NCI-H2196 treated with DMSO at 0.1 percent for 48 hours (cell line): ENCODE results near the gene ZNF462.

ENCODE experiments used
- DNase-seq: peaks from one replicate; lab custom pipeline; 2025; ENCODE audit not compliant: unreplicated experiment; lab: John Stamatoyannopoulos, UW

ZNF462 gene

DNA sequence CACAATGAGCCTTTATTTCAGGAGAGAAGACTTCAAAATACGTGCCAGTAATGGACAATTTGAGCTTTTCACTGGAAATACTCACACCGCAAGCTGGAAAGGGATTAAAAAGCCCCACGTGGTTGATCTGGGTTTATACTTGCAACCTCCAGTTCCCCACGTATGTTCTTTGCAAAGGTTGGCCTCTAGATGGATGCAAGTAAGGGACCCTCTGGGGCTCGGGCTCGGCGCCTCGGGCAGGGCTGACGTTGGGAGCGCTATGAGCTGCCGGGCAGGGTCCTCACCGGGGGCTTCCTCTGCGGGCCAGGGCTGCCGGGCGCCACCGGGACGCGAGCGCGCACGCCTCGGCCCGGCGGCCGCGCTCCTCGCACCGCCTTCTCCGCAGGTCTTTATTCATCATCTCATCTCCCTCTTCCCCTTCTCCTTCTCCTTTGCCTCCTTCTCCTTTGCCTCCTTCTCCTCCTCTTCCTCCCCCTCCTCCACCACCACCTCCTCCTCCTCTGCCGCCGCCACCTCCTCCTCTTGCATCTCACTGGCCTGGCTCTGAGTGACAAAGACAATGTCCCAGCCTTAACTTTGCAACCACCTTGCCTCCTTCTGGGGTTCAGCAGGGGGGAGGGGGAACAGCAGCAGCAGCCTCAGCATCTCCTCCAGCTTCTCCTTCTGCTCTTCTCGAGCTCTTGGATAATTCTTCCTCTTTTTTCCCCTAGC lies 701 bp upstream of the ZNF462 start:
- DNase-seq, result no peak

- no peak for DNase-seq
These were observed 1.6 kb downstream of the ZNF462 start for GRCh38 chr9:106864373-106865143.

GRCh38 chr9:106866243-106866642 lies 3.3 kb downstream of the ZNF462 start:
- no peak for DNase-seq

DNA sequence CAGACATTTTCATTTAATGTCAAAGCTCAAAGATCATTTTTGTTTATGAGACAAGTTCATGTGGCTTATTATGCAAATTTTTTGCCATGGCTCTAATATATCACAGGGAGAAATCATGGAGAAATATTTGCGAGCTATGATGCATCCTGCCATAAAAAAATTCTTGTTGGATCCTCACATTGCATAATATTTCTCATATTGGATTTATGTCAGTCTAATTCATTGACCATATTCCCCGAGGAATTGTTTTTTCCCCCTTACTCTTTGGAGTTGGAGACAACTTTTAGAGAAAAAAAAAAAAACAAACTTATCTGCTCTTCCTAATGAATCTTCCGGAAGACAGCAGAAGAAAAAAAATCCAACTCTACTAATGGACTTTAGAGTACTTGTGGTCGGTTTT lies 4.3 kb downstream of the ZNF462 start:
- DNase-seq, result no peak

DNA sequence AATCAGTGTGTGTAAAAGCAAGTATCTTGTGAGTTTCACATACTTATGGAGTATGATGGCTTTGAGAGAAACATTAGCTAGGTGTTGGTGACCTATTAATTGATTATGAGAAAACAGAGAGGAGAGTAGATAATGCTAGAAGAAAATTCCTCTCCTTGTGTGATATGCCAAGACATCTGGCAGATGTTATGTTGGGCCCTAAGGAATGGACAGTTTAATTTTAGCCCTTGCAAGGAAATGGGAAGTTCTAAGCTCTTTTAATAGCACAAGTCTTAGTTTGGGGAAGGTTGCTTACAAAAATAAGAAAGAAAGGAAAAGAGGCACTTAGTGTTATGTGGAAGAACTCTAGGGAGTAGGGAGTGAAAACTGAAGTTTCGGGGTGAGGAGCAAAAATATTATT lies 5.1 kb downstream of the ZNF462 start:
- DNase-seq, result no peak

DNA sequence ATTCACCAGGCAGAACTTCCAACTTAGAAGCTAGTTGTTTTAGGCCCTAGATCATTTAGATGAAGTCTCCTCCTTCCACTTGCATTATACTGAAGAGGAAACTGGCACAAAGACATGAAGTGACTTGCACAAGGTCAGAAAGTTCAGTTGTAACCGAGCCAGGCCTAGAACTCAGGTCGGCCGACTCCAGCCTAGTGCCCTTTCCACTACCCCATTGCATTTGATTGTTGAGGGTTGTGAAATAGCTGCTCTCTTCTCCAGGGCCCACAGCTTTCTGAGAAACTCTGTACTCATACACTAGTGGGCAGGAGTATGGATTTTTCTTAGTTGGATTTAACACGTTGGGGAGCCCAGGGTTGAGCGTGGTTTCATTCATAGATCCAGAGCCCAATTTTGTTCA lies 5.6 kb downstream of the ZNF462 start:
- DNase-seq, result no peak

DNA sequence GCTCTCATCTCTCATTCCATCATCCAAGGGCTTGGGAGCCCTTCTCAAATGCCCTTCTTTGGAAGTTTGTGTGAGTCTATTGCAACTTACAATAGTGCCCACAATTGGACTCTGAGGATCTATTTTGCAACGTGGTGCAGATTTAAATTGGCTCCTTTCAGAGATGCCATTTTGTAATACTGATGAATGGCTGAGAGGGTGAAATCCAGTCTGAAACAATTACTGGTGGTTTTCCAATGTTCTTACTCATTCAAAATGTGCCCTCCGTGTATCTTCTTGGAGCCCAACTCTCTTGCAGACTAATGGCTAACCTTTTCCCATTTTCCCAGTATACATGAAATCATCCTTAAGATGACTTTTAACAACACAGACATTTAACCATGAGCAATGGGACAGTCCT lies 6.1 kb downstream of the ZNF462 start:
- no peak for DNase-seq

DNA sequence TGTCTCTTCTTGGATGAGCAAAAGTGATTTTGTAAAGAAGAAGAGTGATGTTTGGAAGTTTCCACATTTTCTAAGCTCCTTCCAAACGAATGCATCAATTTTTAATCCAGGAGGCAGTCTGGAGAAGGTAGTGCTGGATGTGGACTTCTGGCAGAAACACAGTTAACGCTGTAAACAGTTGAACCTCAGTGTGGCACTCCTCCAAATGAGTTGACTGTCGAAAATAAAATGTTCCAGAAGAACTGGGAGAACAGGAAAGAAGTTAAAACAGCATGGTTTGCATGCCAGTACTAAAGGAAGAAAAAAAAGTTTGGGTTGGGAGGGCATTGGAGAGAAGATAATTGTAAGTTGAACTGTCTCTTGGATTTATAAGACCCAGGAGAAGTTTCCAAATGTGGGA lies 6.5 kb downstream of the ZNF462 start:
- DNase-seq, result no peak

GRCh38 chr9:106872641-106873040 lies 9.7 kb downstream of the ZNF462 start:
- no peak for DNase-seq

DNA sequence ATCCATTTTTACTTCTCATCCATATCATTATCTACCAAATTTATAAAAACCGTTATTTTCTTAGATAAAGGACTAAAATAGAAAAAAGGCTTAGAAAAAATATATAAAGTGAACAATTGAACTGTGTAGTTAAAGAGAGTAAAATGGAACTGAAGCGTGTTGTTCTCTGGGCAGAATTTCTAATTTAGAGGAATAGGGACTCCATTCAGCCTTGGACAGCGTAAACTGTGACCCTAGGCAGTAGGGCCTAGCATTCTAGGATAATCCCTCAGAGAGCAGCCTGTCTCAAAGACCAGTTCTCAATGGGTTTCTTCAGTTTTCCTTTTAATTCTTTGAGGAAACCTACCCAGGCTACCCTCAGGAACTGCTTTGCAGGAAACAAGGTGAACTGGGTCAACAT lies 11.1 kb downstream of the ZNF462 start:
- DNase-seq, result no peak

DNA sequence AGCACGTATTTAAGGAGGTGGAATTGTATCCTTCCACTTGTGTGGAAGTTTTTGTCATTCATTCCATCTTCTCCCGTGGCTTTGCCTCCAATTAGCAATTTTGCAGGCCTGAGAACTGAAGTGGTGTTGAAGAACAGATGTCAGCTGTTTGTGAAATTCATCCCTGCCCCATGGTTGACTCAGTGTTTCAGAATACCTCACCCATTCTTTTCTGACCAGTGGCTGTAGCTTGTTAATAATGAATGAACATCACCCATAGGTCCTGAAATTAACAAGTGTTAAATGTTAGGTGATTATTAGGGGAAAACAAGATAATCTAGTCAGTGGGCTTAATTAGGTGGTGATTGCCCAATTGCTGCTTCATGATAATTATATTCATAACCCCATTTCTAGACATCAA lies 11.7 kb downstream of the ZNF462 start:
- DNase-seq, result no peak

DNA sequence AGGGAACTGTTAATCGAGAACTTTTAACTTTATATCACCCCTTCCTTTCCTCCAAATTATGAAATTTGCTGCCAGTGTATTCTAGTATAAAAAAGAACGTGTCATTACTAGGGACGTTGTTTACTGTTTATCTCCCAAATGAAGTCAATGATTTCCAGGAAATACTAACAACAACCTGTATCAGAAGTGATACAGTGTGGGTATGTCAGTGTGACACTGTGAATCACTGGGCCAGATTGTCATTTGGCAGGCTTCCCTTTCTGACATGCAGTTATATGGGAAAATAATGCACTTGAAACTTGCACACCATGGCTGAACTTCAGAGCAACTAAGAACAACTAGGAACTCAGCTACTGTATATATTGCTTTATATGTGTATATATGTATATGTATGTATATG lies 12.6 kb downstream of the ZNF462 start:
- no peak for DNase-seq

DNA sequence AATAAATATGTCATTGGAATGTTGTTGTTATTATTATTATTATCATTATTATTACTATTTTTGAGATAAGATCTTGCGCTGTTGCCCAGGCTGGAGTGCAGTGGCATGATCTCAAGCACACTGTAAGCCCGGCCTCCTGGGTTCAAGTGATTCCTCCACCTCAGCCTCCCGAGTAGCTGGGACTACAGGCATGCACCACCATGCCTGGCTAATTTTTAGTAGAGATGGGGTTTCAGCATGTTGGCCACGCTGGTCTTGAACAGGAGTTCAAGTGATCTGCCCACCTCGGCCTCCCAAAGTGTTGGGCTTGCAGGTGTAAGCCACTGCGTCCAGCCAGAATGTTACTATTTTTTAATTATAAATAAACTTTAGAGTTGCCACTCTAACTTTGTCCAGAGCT lies 14.4 kb downstream of the ZNF462 start:
- no peak for DNase-seq

DNA sequence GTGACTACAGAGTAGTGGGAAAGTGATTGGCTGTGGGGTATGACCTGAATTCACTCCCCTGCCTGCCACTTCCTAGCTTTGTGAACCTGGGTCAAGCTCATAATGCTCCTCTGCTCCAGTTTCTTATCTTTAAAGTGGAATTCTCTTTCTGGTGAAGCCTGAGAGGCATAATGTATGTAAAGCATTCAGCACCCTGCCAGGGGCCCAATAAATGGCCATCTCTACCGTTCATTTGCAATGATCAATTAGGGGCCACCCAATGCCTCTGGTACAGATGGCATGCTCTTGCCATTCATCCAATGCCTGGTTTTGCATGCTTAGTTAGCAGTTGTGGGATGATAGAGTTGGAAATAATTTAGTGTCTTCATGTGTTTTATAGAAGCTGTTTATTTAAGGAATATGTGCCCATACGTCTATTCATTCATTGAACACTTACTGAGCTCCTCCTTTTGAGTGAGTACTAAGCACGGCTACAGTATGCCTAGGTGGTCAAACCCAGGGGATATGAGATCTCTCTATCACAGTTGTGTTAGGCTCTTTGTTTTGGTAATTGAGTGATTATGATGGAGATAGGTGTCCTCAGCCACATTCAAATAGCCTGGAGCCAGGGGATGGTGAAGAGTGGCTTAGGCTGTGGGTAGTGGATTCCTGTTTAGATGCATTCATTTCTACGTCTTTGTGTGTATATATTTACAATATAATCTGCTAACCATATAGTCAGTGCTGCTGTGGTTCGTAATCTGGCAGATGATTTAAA lies 15.3 kb downstream of the ZNF462 start:
- no peak for DNase-seq

DNA sequence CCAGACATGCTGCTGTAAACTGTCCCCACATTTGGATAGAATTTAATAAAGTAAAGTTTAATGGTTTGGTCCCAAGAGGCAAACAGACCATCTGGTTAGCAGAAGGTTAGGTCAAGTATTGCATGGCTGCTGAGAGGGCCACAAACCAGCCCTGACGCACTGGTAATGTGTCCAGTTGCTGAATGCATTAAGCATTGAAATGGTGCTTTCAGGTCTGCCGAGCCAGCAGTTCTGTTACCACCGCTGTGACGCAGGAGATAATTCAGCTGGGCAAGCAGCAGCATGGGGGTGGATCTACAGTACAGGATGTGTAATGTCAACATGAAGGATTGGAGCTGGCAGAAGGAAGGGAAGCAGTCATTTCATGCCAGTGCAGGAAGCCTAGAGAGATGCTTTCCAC lies 16.0 kb downstream of the ZNF462 start:
- no peak for DNase-seq

DNA sequence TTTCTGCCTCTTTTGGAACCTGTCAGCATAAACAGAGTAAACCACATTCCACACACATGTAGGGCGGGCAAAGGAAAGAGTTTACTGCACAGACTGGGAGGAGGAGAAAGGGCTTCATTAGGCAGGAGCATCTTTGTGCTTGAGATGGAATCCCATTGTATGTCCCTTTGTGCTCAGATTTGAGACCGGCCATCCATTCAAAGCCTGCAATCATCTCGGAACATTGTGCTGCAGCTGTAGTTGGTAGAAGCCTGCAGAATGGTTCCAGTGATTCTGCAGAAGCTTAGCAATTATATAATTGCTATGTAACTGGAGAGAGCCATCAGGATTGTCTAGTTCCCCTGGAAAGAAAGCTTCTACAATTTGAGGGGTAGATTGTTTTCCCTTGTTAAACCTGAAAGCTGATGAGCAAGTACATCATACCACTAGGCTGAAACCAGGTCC lies 16.5 kb downstream of the ZNF462 start:
- no peak for DNase-seq

DNA sequence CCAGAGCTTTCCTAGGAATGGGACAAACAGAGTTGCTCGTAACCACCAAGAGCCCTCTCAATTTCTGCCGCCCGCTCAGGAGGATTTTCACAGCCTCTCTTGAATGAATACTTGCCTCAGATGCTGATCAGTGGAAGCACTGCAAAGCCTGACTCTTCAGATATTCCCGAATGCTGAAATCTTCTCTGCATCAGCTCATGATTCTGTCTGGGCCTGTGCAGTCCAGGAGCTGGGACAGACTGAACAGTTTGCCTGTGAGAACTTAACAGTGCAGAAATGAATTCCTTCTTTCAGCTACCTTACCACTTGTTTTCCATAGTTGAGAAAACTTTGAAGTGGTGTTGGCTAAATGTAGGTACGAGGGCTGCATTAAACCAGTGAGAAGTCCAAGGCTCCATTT lies 17.1 kb downstream of the ZNF462 start:
- no peak for DNase-seq

GRCh38 chr9:106880863-106881262 lies 17.9 kb downstream of the ZNF462 start:
- no peak for DNase-seq

GRCh38 chr9:106883030-106883429 lies 20.1 kb downstream of the ZNF462 start:
- DNase-seq, result no peak

- no peak for DNase-seq
These were observed 20.7 kb downstream of the ZNF462 start for GRCh38 chr9:106883626-106884190.

GRCh38 chr9:106885451-106885850 lies 22.5 kb downstream of the ZNF462 start:
- DNase-seq, result no peak
